Stimulated activated CD8-positive, alpha-beta memory T cell treated with anti-CD3 and anti-CD28 coated beads, Interleukin-7, amount 100 ng/mL, for 1 hour (primary cell): ENCODE measurements around the gene CIAO1.
"Not testable (repeated sequence)": the region's sequence is repeated elsewhere in the genome, so short reads cannot be mapped to it uniquely, and the experiment has no call there.

Experiments used
- DNase-seq, 2 donors: peaks; one replicate each; pipeline ENCODE4 v3.0.0-alpha.2; 2020; ENCODE audit warnings: low read depth in 2 of 2

The CIAO1 gene

DNA sequence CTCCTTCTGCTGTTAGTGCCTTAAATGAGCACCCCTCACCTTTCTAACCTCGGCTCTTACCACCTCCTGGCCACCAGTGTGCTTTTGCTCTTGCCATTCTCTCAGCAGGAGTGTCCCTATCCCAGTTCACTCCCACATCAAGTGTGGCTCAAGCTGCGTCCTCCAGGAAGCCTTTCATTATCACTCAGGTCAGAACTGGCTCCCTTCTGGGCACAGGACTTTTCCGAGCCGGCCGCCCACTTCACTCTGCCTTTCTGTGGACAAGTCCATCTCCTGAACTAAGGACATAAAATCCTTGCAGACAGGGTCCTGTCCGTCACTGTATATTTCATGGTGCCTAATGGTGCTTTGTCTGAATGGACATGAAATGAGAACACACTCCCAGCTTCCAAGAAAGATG is 15.8 kb upstream of the CIAO1 start:
- DNase-seq, result no peak

GRCh38 chr2:96251721-96252292 is 14.2 kb upstream of the CIAO1 start:
- no peak for DNase-seq

GRCh38 chr2:96252526-96252925 is 13.5 kb upstream of the CIAO1 start:
- no peak for DNase-seq

DNA sequence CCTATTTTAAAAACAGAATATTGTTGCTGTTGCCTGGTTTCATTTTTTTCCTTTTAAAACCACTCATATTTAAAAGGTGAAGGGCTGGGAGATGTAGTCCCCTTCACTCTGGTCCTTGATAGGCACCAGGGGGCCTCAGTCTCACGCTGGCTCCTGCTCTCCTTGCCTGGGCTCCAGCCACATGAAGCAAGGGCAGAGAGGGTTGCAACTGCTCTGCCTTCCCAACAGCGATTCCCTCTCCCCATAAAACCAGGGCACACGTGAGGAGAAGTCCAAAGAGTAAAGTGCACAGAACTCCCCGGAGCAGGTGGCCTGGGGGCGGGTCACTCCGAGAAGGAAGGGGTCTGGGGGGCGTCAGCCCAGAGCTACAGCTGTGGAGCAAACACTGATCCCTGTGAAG is 13.0 kb upstream of the CIAO1 start:
- DNase-seq, result no peak

DNA sequence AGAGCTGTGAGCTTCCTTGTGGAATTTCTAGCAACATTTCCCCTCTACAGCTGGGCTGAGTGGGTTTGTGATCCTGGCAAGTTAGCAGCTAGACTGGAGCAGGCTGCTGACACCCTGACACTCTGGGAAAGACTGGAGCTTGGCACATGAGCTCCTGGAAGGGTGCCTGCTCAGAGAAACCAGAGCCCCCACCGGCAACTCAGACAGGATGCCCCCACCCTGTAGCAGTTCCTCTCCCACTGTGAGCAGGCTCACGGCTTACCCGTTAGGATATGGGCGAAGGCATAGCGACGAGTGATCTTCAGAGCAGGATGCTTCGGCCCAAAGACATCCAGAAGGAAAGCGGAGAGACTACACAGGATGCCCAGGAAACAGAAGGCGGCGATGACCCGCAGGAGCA is 11.5 kb upstream of the CIAO1 start:
- DNase-seq, result no peak

DNA sequence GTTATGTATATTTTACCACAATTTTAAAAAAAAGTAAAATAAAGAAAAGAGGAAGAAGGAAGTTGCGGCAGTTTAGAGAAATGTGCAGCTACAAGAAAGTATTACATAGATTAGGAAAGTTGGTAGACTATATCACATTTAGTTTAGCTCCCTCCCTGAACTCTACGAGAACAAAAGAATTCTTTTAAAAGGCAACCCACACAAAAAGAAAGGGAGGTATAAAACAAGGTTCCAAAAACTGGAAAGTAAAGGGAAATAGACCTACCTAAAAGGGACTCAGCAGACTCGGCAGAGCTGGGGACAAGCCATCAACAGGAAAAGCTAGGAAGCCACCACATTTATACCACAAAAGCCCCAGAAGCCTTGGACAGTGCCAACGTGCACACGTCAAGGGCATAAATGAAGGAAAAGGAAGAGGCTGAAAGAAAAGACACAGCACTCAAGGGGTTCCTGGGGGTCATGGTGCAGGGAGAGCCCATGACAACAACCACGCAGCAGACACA is 9.4 kb upstream of the CIAO1 start:
- DNase-seq, result no peak

GRCh38 chr2:96257744-96258143 is 8.3 kb upstream of the CIAO1 start:
- DNase-seq, result not testable (repeated sequence)

GRCh38 chr2:96258166-96259022 is 7.6 kb upstream of the CIAO1 start:
- DNase-seq, result no peak

DNA sequence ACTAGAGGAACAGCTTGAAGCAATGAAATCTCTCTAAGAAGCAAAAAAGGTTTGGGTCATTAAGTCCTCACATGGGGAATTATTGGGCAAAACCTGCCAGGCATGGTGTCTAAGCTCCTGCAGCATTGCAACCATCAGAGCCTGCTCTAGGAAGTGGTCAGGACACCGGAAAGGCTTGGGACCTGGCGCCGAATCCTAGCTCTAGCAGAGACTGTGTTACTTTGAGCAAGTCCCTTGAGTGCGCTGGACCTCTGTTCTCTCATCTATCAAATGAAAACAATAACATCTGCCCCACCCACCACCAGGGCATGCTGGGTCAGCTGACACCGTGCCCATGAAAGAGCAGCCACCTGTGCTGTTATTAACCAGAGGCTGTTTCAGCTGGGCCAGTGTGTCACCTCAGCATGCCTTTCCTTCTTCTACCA is 6.5 kb upstream of the CIAO1 start:
- DNase-seq, result no peak

DNA sequence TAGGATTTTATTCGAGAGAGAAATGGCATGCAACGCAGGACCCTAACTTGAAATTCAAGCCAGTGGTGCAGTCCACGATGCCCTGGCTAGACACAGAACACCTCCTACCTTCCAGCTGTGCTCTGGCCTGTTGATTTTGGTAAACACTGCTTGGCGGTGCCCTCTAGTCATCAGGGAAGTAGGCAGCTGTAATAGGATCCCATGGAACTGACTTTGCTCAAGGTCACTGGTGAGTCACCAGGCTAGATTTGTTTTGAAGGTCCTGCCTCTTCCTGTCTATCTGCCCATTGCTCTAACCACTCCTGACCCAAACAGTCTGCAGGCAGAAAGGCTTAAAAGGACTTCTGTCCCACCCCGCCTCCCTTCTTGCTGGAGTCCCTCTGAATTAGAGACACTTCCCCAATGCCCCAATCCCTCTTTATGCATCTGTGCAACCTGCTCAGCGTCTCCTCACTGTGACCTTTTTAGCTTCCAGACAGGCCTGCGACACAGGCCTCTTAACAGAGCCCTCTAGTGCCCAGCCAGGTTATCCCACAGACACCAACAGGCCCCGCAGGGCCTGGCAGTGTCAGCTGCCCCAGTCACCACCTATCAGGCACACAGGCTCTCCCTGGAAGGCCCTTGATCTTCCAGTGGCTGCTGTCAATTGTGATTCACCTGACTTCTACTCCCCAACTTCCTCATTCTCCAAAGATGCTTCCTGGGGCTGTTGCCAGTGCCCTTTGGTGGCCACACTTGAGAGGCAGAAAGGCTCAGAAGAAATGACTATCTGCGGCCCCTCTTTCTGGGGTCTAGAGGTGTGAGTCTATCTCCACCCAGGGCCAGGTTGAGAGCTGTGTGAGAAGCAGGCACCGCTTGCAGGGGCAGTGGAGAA is 5.4 kb upstream of the CIAO1 start:
- DNase-seq, result no peak

GRCh38 chr2:96261328-96262003 is 4.6 kb upstream of the CIAO1 start:
- DNase-seq, result no peak

- no peak for DNase-seq
These were observed 3.7 kb upstream of the CIAO1 start for GRCh38 chr2:96262306-96262705.

- no peak for DNase-seq
These were observed 1.9 kb upstream of the CIAO1 start for GRCh38 chr2:96264086-96264485.

- no peak for DNase-seq
These were observed 1.2 kb upstream of the CIAO1 start for GRCh38 chr2:96264656-96265348.

DNA sequence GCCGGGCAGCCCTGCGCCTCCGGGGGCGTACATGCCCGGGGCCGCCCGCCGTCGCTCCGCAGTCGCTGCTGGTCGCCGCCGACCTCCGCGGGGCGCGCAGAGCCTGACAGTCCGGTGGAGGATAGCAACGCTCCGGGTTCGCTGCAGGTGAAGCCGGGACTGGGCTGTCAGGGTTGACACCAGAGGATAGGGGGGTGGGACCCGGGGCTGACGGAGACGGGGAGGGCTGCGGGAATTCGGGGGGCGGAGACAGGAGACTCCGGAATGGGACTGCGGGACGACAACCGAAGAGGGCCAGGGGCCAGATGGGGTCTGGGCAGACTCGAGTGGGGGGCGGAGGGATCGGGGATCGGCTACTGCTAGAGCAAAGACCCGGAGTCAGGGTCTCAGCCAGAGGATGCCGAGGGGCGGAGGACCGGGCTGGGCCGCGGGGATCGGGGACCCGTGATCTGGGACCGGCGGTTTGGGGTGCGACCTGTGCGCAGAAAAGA is 631 bp upstream of the CIAO1 start:
- peak; percentile 13 to 15 for DNase-seq

GRCh38 chr2:96267159-96267971 is 1.3 kb downstream of the CIAO1 start:
- DNase-seq, result no peak

GRCh38 chr2:96271995-96272394 is 6.0 kb downstream of the CIAO1 start:
- no peak for DNase-seq

DNA sequence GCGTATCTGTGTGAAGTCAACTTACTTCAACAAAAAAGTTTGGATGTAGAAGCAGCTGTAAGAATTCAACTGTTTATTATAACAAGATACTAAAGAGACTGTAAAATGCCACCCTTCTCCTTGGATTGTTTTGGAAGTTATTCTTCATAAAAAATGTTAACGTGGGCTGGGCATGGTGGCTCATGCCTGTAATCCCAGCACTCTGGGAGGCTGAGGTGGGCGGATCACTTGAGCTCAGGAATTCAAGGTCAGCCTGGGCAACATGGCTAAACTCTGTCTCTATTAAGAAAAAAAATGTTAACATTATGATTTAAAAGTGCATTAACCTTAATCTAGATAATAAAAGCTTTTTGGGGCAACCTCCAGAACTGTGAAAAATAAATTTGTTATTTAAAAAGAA is 7.7 kb downstream of the CIAO1 start:
- no peak for DNase-seq

- no peak for DNase-seq
These were observed 8.5 kb downstream of the CIAO1 start for GRCh38 chr2:96274355-96275056.
